Measurements from ENCODE around the gene FRMD4A.

DNA sequence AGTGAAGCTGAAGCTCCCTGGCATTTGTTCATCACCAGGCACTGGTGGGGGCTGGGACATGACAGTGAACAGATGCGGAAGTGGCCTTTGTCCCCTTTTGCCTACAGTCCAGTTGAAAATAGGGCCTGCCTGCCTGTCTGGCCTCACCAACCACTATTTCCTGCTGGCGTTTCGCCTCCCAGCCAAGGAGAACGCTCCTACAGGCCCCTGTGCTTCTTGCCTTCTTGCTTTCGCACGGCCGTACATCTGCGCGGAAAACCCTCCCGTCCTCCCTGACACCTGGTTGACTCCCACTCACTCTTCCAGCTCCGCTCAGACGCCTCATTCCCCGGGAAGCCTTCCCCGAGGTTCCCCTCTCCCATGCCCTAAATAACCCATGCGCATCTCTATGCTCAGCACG is 426.7 kb downstream of the FRMD4A start:
- TF ChIP-seq, protein P1, sequence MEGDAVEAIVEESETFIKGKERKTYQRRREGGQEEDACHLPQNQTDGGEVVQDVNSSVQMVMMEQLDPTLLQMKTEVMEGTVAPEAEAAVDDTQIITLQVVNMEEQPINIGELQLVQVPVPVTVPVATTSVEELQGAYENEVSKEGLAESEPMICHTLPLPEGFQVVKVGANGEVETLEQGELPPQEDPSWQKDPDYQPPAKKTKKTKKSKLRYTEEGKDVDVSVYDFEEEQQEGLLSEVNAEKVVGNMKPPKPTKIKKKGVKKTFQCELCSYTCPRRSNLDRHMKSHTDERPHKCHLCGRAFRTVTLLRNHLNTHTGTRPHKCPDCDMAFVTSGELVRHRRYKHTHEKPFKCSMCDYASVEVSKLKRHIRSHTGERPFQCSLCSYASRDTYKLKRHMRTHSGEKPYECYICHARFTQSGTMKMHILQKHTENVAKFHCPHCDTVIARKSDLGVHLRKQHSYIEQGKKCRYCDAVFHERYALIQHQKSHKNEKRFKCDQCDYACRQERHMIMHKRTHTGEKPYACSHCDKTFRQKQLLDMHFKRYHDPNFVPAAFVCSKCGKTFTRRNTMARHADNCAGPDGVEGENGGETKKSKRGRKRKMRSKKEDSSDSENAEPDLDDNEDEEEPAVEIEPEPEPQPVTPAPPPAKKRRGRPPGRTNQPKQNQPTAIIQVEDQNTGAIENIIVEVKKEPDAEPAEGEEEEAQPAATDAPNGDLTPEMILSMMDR (IDR thresholded peaks at IDR 0.05; ENCODE audit: borderline replicate concordance, extremely low read depth, low read length, poor library complexity, severe bottlenecking) = no peak
- TF ChIP-seq EZH2 (IDR thresholded peaks at IDR 0.05; ENCODE audit: borderline replicate concordance, low read depth, low read length, severe bottlenecking) = no peak
